ENCODE data around the gene CRACR2A. TPM values are rescaled to one million over a fixed set of nuclear protein-coding genes. Genes with fewer than 3 reads are reported as not detected.

CRACR2A gene
- total RNA-seq, 2 donors from 2014 or later: 1.1 to 4.7 TPM

GRCh38 chr12:3655328-3655900 lies 97.5 kb downstream of the CRACR2A start:
- Mint-ChIP-seq H3K27ac (no peak overlapping the region), H3K36me3 (ENCODE audit: low read depth) (no peaks in the 10 kb centered on the region), H3K27me3 (ENCODE audit: insufficient read depth) (peaks cover 6% of the 10 kb centered on the region), H3K4me1 (peaks cover 14% of the 10 kb centered on the region), H3K9me3 (no peaks in the 10 kb centered on the region), H3K4me3 (no peak overlapping the region)
- peak; percentile 96 for TF ChIP-seq CTCF (conservative IDR thresholded peaks at IDR 0.05)
- Histone ChIP-seq H3K36me3 (ENCODE audit: control insufficient read depth, insufficient read depth, low read length) (no peaks in the 10 kb centered on the region), H3K27ac (ENCODE audit: low read depth, low read length) (no peak overlapping the region), H3K9me3 (ENCODE audit: control insufficient read depth, low read length) (no peaks in the 10 kb centered on the region), H3K27me3 (ENCODE audit: control insufficient read depth, insufficient read depth, low read length, poor library complexity, severe bottlenecking) (peaks cover 9% of the 10 kb centered on the region), H3K4me1 (ENCODE audit: control insufficient read depth, insufficient read depth, low read length) (peaks cover 2% of the 10 kb centered on the region), H3K9ac (ENCODE audit: extremely low read depth, low read length, poor library complexity, severe bottlenecking) (no peak overlapping the region), H3K4me3 (ENCODE audit: low read length) (no peak overlapping the region)
- peak; percentile 91 for DNase-seq
- WGBS, 2 experiments (ENCODE audit: insufficient coverage in 1 of 2, insufficient read length in 1 of 2): 66 to 80% methylated on average over 3 to 4 of the region's 4 CpGs

GRCh38 chr12:3651585-3652424 lies 101.1 kb downstream of the CRACR2A start:
- H3K9me3 ChIP-seq (ENCODE audit: control insufficient read depth, low read length): no peaks in the 10 kb centered on the region
- Mint-ChIP-seq H3K27ac (no peak overlapping the region), H3K9me3 (no peaks in the 10 kb centered on the region), H3K4me3 (no peak overlapping the region), H3K27me3 (ENCODE audit: insufficient read depth) (peaks cover 5% of the 10 kb centered on the region), H3K36me3 (ENCODE audit: low read depth) (no peaks in the 10 kb centered on the region), H3K4me1 (peaks cover 23% of the 10 kb centered on the region)
- no peaks in the 10 kb centered on the region for H3K36me3 ChIP-seq (ENCODE audit: control insufficient read depth, insufficient read depth, low read length)
- H3K27me3 ChIP-seq (ENCODE audit: control insufficient read depth, insufficient read depth, low read length, poor library complexity, severe bottlenecking): peaks cover 14% of the 10 kb centered on the region
- H3K4me1 ChIP-seq (ENCODE audit: control insufficient read depth, insufficient read depth, low read length): peaks cover 2% of the 10 kb centered on the region
- no peak for TF ChIP-seq CTCF (conservative IDR thresholded peaks at IDR 0.05)
- WGBS, 2 experiments (ENCODE audit: insufficient coverage in 1 of 2, insufficient read length in 1 of 2): 86 to 89% methylated on average over 5 to 6 of the region's 6 CpGs
- peak; percentile 46 for DNase-seq
- H3K27ac ChIP-seq (ENCODE audit: low read depth, low read length): no peak overlapping the region
- H3K9ac ChIP-seq (ENCODE audit: extremely low read depth, low read length, poor library complexity, severe bottlenecking): no peak overlapping the region
- H3K4me3 ChIP-seq (ENCODE audit: low read length): no peak overlapping the region

GRCh38 chr12:3647504-3647903 lies 105.4 kb downstream of the CRACR2A start:
- no peak for TF ChIP-seq CTCF (conservative IDR thresholded peaks at IDR 0.05)
- H3K9me3 ChIP-seq (ENCODE audit: control insufficient read depth, low read length): no peaks in the 10 kb centered on the region
- WGBS, 2 experiments (ENCODE audit: insufficient coverage in 1 of 2, insufficient read length in 1 of 2): 84 to 88% methylated on average over 4 to 5 of the region's 5 CpGs
- no peak overlapping the region for H3K4me3 ChIP-seq (ENCODE audit: low read length)
- Mint-ChIP-seq H3K9me3 (no peaks in the 10 kb centered on the region), H3K4me1 (peaks cover 23% of the 10 kb centered on the region), H3K4me3 (no peak overlapping the region), H3K27me3 (ENCODE audit: insufficient read depth) (peaks cover 2% of the 10 kb centered on the region), H3K27ac (no peak overlapping the region), H3K36me3 (ENCODE audit: low read depth) (no peaks in the 10 kb centered on the region)
- no peak overlapping the region for H3K9ac ChIP-seq (ENCODE audit: extremely low read depth, low read length, poor library complexity, severe bottlenecking)
- peaks cover 5% of the 10 kb centered on the region for H3K27me3 ChIP-seq (ENCODE audit: control insufficient read depth, insufficient read depth, low read length, poor library complexity, severe bottlenecking)
- no peaks in the 10 kb centered on the region for H3K36me3 ChIP-seq (ENCODE audit: control insufficient read depth, insufficient read depth, low read length)
- peaks cover 2% of the 10 kb centered on the region for H3K4me1 ChIP-seq (ENCODE audit: control insufficient read depth, insufficient read depth, low read length)
- DNase-seq: no peak
- H3K27ac ChIP-seq (ENCODE audit: low read depth, low read length): no peak overlapping the region

All from endodermal cell (in vitro differentiated cells).